GM23338 (cell line): ENCODE results near the gene ZCCHC24. TPM values are rescaled to one million over a fixed set of nuclear protein-coding genes. Genes with fewer than 3 reads are reported as not detected.

Experiments used
- ATAC-seq: fragments of 200-7000 bp; cut with Tn5 transposase; 3 replicates; pipeline ENCODE4 v1.9.1; 2020
- DNase-seq: peaks from one replicate; pipeline ENCODE4 v3.0.0-alpha.2; 2015; ENCODE audit warnings: low spot score
- H2AFZ ChIP-seq: fragments of 200-600 bp; sonication (generic); 2 replicates; pipeline ENCODE4 v1.8.0; 2016; ENCODE audit warnings: antibody characterized with exemption, mild to moderate bottlenecking, moderate library complexity
- H3F3A ChIP-seq: fragments of 200-600 bp; sonication (generic); replicated peaks from 2 replicates; pipeline ENCODE4 v1.8.0; 2017; ENCODE audit warnings: antibody characterized with exemption, mixed run types, low read depth
- H3K27ac ChIP-seq: fragments of 200-600 bp; sonication (generic); 2 replicates; pipeline ENCODE4 v1.6.1; 2016; ENCODE audit warnings: low read depth
- H3K27me3 ChIP-seq: fragments of 200-600 bp; sonication (generic); 2 replicates; pipeline ENCODE4 v1.8.0; 2016; ENCODE audit warnings: mild to moderate bottlenecking, mixed run types, moderate library complexity; ENCODE audit not compliant: insufficient read depth
- H3K36me3 ChIP-seq: fragments of 200-600 bp; sonication (generic); 2 replicates; pipeline ENCODE4 v1.8.0; 2016; ENCODE audit warnings: mild to moderate bottlenecking; ENCODE audit not compliant: insufficient read depth
- H3K4me1 ChIP-seq: fragments of 200-600 bp; sonication (generic); 2 replicates; pipeline ENCODE4 v1.8.0; 2016; ENCODE audit warnings: mild to moderate bottlenecking, moderate library complexity; ENCODE audit not compliant: insufficient read depth
- H3K4me2 ChIP-seq: fragments of 200-600 bp; sonication (generic); 2 replicates; pipeline ENCODE4 v1.7.1; 2017; ENCODE audit warnings: mixed run types
- H3K4me3 ChIP-seq: fragments of 200-600 bp; sonication (generic); 2 replicates; pipeline ENCODE4 v1.6.1; 2016; ENCODE audit warnings: mixed run types
- H3K79me2 ChIP-seq: fragments of 200-600 bp; sonication (generic); replicated peaks from 2 replicates; pipeline ENCODE4 v1.8.0; 2017; ENCODE audit warnings: mild to moderate bottlenecking; ENCODE audit not compliant: insufficient read depth
- H3K9me2 ChIP-seq: fragments of 200-600 bp; sonication (generic); 2 replicates; pipeline ENCODE4 v1.8.0; 2017; ENCODE audit not compliant: insufficient read depth
- H4K20me1 ChIP-seq: fragments of 200-600 bp; sonication (generic); replicated peaks from 2 replicates; pipeline ENCODE4 v1.8.0; 2017; ENCODE audit warnings: mild to moderate bottlenecking; ENCODE audit not compliant: insufficient read depth
- H3K27ac Mint-ChIP-seq: 2 replicates; pipeline ENCODE4 v1.8.0; 2020; ENCODE audit warnings: inconsistent platforms, mild to moderate bottlenecking, moderate library complexity, mixed read lengths
- H3K27me3 Mint-ChIP-seq: 3 replicates; pipeline ENCODE4 v1.8.0; 2022; ENCODE audit warnings: low read depth, mild to moderate bottlenecking, moderate library complexity, mixed read lengths, inconsistent platforms; ENCODE audit not compliant: insufficient read depth, poor library complexity
- H3K36me3 Mint-ChIP-seq: 3 replicates; pipeline ENCODE4 v1.8.0; 2021; ENCODE audit warnings: low read depth, mild to moderate bottlenecking, inconsistent platforms, moderate library complexity, mixed read lengths
- H3K4me1 Mint-ChIP-seq: 3 replicates; pipeline ENCODE4 v1.8.0; 2020; ENCODE audit warnings: mild to moderate bottlenecking, inconsistent platforms, mixed read lengths
- H3K4me3 Mint-ChIP-seq: 3 replicates; pipeline ENCODE4 v1.8.0; 2021; ENCODE audit warnings: moderate library complexity, mild to moderate bottlenecking, inconsistent platforms, mixed read lengths
- H3K9me3 Mint-ChIP-seq: 3 replicates; pipeline ENCODE4 v1.8.0; 2020; ENCODE audit warnings: moderate library complexity, mild to moderate bottlenecking, inconsistent platforms, mixed read lengths
- CREB1 ChIP-seq: fragments of 250-450 bp; sonication (Bioruptor Pico); IDR thresholded peaks from 2 replicates; pipeline ENCODE4 v1.5.0; 2020; ENCODE audit warnings: low read depth, mild to moderate bottlenecking, moderate library complexity
- EZH2 ChIP-seq: fragments of 200-600 bp; sonication (generic); IDR thresholded peaks from one replicate; pipeline ENCODE4 v1.8.0; 2017; ENCODE audit warnings: antibody characterized with exemption, mild to moderate bottlenecking, low read depth; ENCODE audit not compliant: unreplicated experiment
- EZH2phosphoT487 ChIP-seq: fragments of 200-600 bp; sonication (generic); IDR thresholded peaks from one replicate; pipeline ENCODE4 v1.8.1; 2018; ENCODE audit warnings: antibody characterized with exemption; ENCODE audit not compliant: unreplicated experiment
- JUNB ChIP-seq: IDR thresholded peaks from one replicate; pipeline ENCODE4 v1.6.1; 2016; ENCODE audit warnings: antibody characterized with exemption; ENCODE audit not compliant: unreplicated experiment
- NANOG ChIP-seq: IDR thresholded peaks from 2 replicates; pipeline ENCODE4 v1.6.1; 2016; ENCODE audit warnings: antibody characterized with exemption, borderline replicate concordance
- POLR2AphosphoS5 ChIP-seq: IDR thresholded peaks from 2 replicates; pipeline ENCODE4 v1.6.1; 2016; ENCODE audit warnings: antibody characterized with exemption, low read depth
- REST ChIP-seq: IDR thresholded peaks from one replicate; pipeline ENCODE4 v1.6.1; 2018; ENCODE audit warnings: antibody characterized with exemption; ENCODE audit not compliant: unreplicated experiment
- STAT1 ChIP-seq: IDR thresholded peaks from one replicate; pipeline ENCODE4 v1.6.1; 2016; ENCODE audit warnings: antibody characterized with exemption; ENCODE audit not compliant: unreplicated experiment
- ZNF114 ChIP-seq: fragments of 250-450 bp; sonication (Bioruptor Pico); IDR thresholded peaks from 2 replicates; pipeline ENCODE4 v1.5.0; 2020; ENCODE audit warnings: mild to moderate bottlenecking, moderate library complexity
- polyA plus RNA-seq: library from polyadenylated mRNA; unstranded; fragments of >200 nt; fragmentation: Nextera tagmentation; extraction: Ambion mirVana; gene quantifications from 2 replicates; pipeline ENCODE4 v1.2.1, GENCODE V29; 2016
- total RNA-seq: library from RNA; depleted of rRNA; stranded (reverse); fragments of >200 nt; shearing (Covaris generic); gene quantifications from 2 replicates; pipeline ENCODE4 v1.2.3, GENCODE V29; 2014
- TF ChIP-seq, protein P1 (sequence below), 2 experiments: fragments of 200-600 bp in 1 of 2; sonication (generic) in 1 of 2; conservative IDR thresholded peaks; 2 replicates each; pipeline versions ENCODE4 v1.5.1 to v1.6.1; 2016 to 2017; ENCODE audit warnings: antibody characterized with exemption in 2 of 2, low read depth in 2 of 2, mild to moderate bottlenecking in 2 of 2, moderate library complexity in 1 of 2
- TF ChIP-seq, protein P2 (sequence below): fragments of 250-450 bp; sonication (Bioruptor Pico); IDR thresholded peaks from 2 replicates; pipeline ENCODE4 v1.5.0; 2020; ENCODE audit warnings: mild to moderate bottlenecking, moderate library complexity

The ZCCHC24 gene
- total and polyA plus RNA-seq, 2 experiments from 2014 or later: 2.0 to 10.1 TPM

GRCh38 chr10:79492839-79493238 is 47.4 kb upstream of the ZCCHC24 start (continued):
- TF ChIP-seq, protein P1, sequence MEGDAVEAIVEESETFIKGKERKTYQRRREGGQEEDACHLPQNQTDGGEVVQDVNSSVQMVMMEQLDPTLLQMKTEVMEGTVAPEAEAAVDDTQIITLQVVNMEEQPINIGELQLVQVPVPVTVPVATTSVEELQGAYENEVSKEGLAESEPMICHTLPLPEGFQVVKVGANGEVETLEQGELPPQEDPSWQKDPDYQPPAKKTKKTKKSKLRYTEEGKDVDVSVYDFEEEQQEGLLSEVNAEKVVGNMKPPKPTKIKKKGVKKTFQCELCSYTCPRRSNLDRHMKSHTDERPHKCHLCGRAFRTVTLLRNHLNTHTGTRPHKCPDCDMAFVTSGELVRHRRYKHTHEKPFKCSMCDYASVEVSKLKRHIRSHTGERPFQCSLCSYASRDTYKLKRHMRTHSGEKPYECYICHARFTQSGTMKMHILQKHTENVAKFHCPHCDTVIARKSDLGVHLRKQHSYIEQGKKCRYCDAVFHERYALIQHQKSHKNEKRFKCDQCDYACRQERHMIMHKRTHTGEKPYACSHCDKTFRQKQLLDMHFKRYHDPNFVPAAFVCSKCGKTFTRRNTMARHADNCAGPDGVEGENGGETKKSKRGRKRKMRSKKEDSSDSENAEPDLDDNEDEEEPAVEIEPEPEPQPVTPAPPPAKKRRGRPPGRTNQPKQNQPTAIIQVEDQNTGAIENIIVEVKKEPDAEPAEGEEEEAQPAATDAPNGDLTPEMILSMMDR (conservative IDR thresholded peaks at IDR 0.05; ENCODE audit: low read depth in 2 of 2): no peak
- no peak for TF ChIP-seq CREB1 (CRISPR knock-in tag)
- no peak for TF ChIP-seq POLR2AphosphoS5

- H3K36me3 ChIP-seq: no peaks in the 10 kb centered on the region
- Mint-ChIP-seq H3K27me3 (peaks cover 21% of the 10 kb centered on the region), H3K9me3 (peaks cover 15% of the 10 kb centered on the region), H3K27ac (no peak overlapping the region), H3K4me3 (no peak overlapping the region), H3K4me1 (peaks cover 14% of the 10 kb centered on the region), H3K36me3 (no peaks in the 10 kb centered on the region)
- no peak for ATAC-seq
- H3K4me2 ChIP-seq: no peak overlapping the region
- no peaks in the 10 kb centered on the region for H3K79me2 ChIP-seq
- H3F3A ChIP-seq: no peaks in the 10 kb centered on the region
- no peak overlapping the region for H3K4me3 ChIP-seq
- H4K20me1 ChIP-seq: no peaks in the 10 kb centered on the region
- no peak overlapping the region for H3K27ac ChIP-seq
- no peaks in the 10 kb centered on the region for H3K4me1 ChIP-seq
- H3K9me2 ChIP-seq: no peaks in the 10 kb centered on the region
- DNase-seq: no peak
- no peak overlapping the region for H2AFZ ChIP-seq
- H3K27me3 ChIP-seq: no peaks in the 10 kb centered on the region
- TF ChIP-seq STAT1 (no peak), POLR2AphosphoS5 (no peak), CREB1 (CRISPR knock-in tag) (no peak), ZNF114 (no peak), EZH2 (no peak), NANOG (no peak), REST (no peak), EZH2phosphoT487 (no peak), JUNB (no peak)
- TF ChIP-seq, protein P2, sequence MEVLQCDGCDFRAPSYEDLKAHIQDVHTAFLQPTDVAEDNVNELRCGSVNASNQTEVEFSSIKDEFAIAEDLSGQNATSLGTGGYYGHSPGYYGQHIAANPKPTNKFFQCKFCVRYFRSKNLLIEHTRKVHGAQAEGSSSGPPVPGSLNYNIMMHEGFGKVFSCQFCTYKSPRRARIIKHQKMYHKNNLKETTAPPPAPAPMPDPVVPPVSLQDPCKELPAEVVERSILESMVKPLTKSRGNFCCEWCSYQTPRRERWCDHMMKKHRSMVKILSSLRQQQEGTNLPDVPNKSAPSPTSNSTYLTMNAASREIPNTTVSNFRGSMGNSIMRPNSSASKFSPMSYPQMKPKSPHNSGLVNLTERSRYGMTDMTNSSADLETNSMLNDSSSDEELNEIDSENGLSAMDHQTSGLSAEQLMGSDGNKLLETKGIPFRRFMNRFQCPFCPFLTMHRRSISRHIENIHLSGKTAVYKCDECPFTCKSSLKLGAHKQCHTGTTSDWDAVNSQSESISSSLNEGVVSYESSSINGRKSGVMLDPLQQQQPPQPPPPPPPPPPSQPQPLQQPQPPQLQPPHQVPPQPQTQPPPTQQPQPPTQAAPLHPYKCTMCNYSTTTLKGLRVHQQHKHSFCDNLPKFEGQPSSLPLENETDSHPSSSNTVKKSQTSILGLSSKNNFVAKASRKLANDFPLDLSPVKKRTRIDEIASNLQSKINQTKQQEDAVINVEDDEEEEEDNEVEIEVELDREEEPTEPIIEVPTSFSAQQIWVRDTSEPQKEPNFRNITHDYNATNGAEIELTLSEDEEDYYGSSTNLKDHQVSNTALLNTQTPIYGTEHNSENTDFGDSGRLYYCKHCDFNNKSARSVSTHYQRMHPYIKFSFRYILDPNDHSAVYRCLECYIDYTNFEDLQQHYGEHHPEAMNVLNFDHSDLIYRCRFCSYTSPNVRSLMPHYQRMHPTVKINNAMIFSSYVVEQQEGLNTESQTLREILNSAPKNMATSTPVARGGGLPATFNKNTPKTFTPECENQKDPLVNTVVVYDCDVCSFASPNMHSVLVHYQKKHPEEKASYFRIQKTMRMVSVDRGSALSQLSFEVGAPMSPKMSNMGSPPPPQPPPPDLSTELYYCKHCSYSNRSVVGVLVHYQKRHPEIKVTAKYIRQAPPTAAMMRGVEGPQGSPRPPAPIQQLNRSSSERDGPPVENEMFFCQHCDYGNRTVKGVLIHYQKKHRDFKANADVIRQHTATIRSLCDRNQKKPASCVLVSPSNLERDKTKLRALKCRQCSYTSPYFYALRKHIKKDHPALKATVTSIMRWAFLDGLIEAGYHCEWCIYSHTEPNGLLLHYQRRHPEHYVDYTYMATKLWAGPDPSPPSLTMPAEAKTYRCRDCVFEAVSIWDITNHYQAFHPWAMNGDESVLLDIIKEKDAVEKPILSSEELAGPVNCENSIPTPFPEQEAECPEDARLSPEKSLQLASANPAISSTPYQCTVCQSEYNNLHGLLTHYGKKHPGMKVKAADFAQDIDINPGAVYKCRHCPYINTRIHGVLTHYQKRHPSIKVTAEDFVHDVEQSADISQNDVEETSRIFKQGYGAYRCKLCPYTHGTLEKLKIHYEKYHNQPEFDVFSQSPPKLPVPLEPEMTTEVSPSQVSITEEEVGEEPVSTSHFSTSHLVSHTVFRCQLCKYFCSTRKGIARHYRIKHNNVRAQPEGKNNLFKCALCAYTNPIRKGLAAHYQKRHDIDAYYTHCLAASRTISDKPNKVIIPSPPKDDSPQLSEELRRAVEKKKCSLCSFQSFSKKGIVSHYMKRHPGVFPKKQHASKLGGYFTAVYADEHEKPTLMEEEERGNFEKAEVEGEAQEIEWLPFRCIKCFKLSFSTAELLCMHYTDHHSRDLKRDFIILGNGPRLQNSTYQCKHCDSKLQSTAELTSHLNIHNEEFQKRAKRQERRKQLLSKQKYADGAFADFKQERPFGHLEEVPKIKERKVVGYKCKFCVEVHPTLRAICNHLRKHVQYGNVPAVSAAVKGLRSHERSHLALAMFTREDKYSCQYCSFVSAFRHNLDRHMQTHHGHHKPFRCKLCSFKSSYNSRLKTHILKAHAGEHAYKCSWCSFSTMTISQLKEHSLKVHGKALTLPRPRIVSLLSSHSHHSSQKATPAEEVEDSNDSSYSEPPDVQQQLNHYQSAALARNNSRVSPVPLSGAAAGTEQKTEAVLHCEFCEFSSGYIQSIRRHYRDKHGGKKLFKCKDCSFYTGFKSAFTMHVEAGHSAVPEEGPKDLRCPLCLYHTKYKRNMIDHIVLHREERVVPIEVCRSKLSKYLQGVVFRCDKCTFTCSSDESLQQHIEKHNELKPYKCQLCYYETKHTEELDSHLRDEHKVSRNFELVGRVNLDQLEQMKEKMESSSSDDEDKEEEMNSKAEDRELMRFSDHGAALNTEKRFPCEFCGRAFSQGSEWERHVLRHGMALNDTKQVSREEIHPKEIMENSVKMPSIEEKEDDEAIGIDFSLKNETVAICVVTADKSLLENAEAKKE (CRISPR knock-in tag): no peak
- TF ChIP-seq, protein P1 (conservative IDR thresholded peaks at IDR 0.05; ENCODE audit: low read depth in 2 of 2): no peak
Observed at GRCh38 chr10:79492256-79492655, 46.8 kb upstream of the ZCCHC24 start.
